ENCODE measurements around the gene KAT7.

DNA sequence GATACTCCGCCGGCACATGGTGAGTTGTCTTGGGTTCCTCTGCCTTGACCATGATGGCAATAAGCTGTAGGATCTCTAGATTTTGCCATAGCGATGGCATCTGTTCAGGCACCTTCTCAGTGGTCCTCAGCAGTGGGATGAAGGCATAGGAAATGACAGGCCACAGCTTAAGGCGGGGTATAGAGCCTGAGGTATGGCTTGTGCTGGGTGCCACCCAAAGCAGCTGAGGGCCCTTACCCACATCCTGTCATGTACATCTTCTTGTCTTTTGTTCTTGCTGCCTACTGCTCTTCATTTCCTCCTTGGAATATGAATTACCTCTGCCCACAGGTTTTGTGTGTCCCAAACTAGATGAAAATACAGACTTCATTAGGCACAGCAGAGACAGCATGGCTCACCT is 29.5 kb downstream of the KAT7 start:
- no peak for TF ChIP-seq EZH2 (IDR thresholded peaks at IDR 0.05; ENCODE audit: insufficient read depth, poor library complexity, severe bottlenecking)
- TF ChIP-seq EZH2phosphoT487 (IDR thresholded peaks at IDR 0.05; ENCODE audit: insufficient read depth, low read depth) = no peak
